Peyer's patch (tissue), 4 donors: ENCODE data around the gene BRS3.

Source experiments
- POLR2A ChIP-seq, 2 donors: fragments of 450-650 bp; IDR thresholded peaks; one replicate each; pipeline ENCODE4 v1.5.1; 2017; ENCODE audit warnings: antibody characterized with exemption in 2 of 2, mild to moderate bottlenecking in 2 of 2, moderate library complexity in 2 of 2
- TF ChIP-seq, protein P1 (sequence below), 6 experiments: fragments of 450-650 bp in 4 of 6; fragments of 200-600 bp in 2 of 6; sonication (generic) in 1 of 6; IDR thresholded peaks; one replicate each; pipeline ENCODE4 v1.5.1; 2017 to 2019; ENCODE audit warnings: antibody characterized with exemption in 6 of 6, mild to moderate bottlenecking in 3 of 6, moderate library complexity in 1 of 6

GRCh38 chrX:136468391-136469103, 19.2 kb upstream of the BRS3 start:
- TF ChIP-seq, protein P1, sequence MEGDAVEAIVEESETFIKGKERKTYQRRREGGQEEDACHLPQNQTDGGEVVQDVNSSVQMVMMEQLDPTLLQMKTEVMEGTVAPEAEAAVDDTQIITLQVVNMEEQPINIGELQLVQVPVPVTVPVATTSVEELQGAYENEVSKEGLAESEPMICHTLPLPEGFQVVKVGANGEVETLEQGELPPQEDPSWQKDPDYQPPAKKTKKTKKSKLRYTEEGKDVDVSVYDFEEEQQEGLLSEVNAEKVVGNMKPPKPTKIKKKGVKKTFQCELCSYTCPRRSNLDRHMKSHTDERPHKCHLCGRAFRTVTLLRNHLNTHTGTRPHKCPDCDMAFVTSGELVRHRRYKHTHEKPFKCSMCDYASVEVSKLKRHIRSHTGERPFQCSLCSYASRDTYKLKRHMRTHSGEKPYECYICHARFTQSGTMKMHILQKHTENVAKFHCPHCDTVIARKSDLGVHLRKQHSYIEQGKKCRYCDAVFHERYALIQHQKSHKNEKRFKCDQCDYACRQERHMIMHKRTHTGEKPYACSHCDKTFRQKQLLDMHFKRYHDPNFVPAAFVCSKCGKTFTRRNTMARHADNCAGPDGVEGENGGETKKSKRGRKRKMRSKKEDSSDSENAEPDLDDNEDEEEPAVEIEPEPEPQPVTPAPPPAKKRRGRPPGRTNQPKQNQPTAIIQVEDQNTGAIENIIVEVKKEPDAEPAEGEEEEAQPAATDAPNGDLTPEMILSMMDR (IDR thresholded peaks at IDR 0.05), result no peak
- no peak for TF ChIP-seq POLR2A (IDR thresholded peaks at IDR 0.05)
